IMR-90 (cell line): ENCODE data around the gene TMEM40. TPM values are rescaled to one million over a fixed set of nuclear protein-coding genes. Genes with fewer than 3 reads are reported as not detected.

Source experiments
- ATAC-seq: fragments of 200-7000 bp; cut with Tn5 transposase; 2 replicates; pipeline ENCODE4 v1.9.1; 2020; ENCODE audit warnings: low read depth, mild to moderate bottlenecking, moderate library complexity
- BruUV-seq: library from RNA; stranded (reverse); fragments of 400-500 nt; replicated peaks from 2 replicates; lab custom pipeline; 2021; lab: Mats Ljungman, UMichigan
- CTCF ChIA-PET: fragments of 300-600 bp; formaldehyde crosslinking; extraction: SDS; loops from one replicate; lab custom pipeline; 2021; ENCODE audit warnings: antibody characterized with exemption; lab: Yijun Ruan, JAX
- POLR2A ChIA-PET: fragments of 300-600 bp; sonication (Branson Sonifier 250); formaldehyde crosslinking; loops from one replicate; lab custom pipeline; 2022; ENCODE audit warnings: antibody characterized with exemption; ENCODE audit not compliant: unreplicated experiment; lab: Charles Lee
- DNase-seq: peaks from one replicate; pipeline ENCODE4 v3.0.0; 2013
- H2AFZ ChIP-seq: replicated peaks from 2 replicates; pipeline ENCODE3; 2013; ENCODE audit warnings: low read length, mild to moderate bottlenecking; ENCODE audit not compliant: poor library complexity
- H2AK5ac ChIP-seq: 2 replicates; pipeline ENCODE4 v1.6.1; 2013; ENCODE audit warnings: low read depth, low read length, inconsistent platforms
- H2AK9ac ChIP-seq: replicated peaks from 2 replicates; pipeline ENCODE3; 2013; ENCODE audit warnings: mild to moderate bottlenecking, low read depth, low read length, moderate library complexity; ENCODE audit not compliant: poor library complexity
- H2BK120ac ChIP-seq: 2 replicates; pipeline ENCODE4 v1.6.1; 2013; ENCODE audit warnings: low read depth, low read length, inconsistent platforms
- H2BK15ac ChIP-seq: 3 replicates; pipeline ENCODE4 v1.6.1; 2013; ENCODE audit warnings: low read depth, low read length, inconsistent platforms
- H2BK20ac ChIP-seq: 2 replicates; pipeline ENCODE4 v1.6.1; 2013; ENCODE audit warnings: low read depth, mild to moderate bottlenecking, inconsistent platforms, low read length, moderate library complexity
- H2BK5ac ChIP-seq: 2 replicates; pipeline ENCODE4 v1.6.1; 2013; ENCODE audit warnings: mild to moderate bottlenecking, low read depth, low read length, inconsistent platforms; ENCODE audit not compliant: poor library complexity, severe bottlenecking
- H3K14ac ChIP-seq: replicated peaks from 2 replicates; pipeline ENCODE4 v1.6.1; 2013; ENCODE audit warnings: low read depth, low read length, inconsistent platforms
- H3K18ac ChIP-seq: 2 replicates; pipeline ENCODE4 v1.6.1; 2013; ENCODE audit warnings: low read depth, low read length, control low read depth
- H3K23ac ChIP-seq: 2 replicates; pipeline ENCODE4 v1.6.1; 2013; ENCODE audit warnings: low read depth, low read length, inconsistent platforms
- H3K27ac ChIP-seq: 2 replicates; pipeline ENCODE4 v1.5.1; 2013; ENCODE audit warnings: mild to moderate bottlenecking, control low read depth, low read length; ENCODE audit not compliant: insufficient read depth
- H3K27me3 ChIP-seq: 2 replicates; pipeline ENCODE4 v1.6.1; 2013; ENCODE audit warnings: low read length; ENCODE audit not compliant: control insufficient read depth, insufficient read depth
- H3K36me3 ChIP-seq: 2 replicates; pipeline ENCODE4 v1.6.1; 2013; ENCODE audit warnings: low read length, mixed read lengths; ENCODE audit not compliant: control insufficient read depth, insufficient read depth
- H3K4ac ChIP-seq: 2 replicates; pipeline ENCODE4 v1.6.1; 2013; ENCODE audit warnings: low read depth, low read length, inconsistent platforms
- H3K4me1 ChIP-seq: 2 replicates; pipeline ENCODE4 v1.6.1; 2013; ENCODE audit warnings: low read length, mixed read lengths; ENCODE audit not compliant: control insufficient read depth, insufficient read depth
- H3K4me2 ChIP-seq: 2 replicates; pipeline ENCODE4 v1.6.1; 2013; ENCODE audit warnings: low read depth, mild to moderate bottlenecking, control low read depth, low read length, moderate library complexity
- H3K4me3 ChIP-seq: 2 replicates; pipeline ENCODE4 v1.5.1; 2013; ENCODE audit warnings: low read depth, mild to moderate bottlenecking, control low read depth, low read length, moderate library complexity; ENCODE audit not compliant: insufficient read depth
- H3K56ac ChIP-seq: 2 replicates; pipeline ENCODE4 v1.6.1; 2013; ENCODE audit warnings: low read length, inconsistent platforms; ENCODE audit not compliant: insufficient read depth; ENCODE audit errors: extremely low read depth
- H3K79me1 ChIP-seq, 2 experiments: 2 replicates each; pipeline ENCODE4 v1.6.1; 2013; ENCODE audit warnings: low read length in 2 of 2, inconsistent platforms in 1 of 2, low read depth in 1 of 2
- H3K9ac ChIP-seq: 2 replicates; pipeline ENCODE4 v1.6.1; 2013; ENCODE audit warnings: low read depth, low read length, control low read depth
- H3K9me1 ChIP-seq: 2 replicates; pipeline ENCODE4 v1.6.1; 2013; ENCODE audit warnings: low read length, inconsistent platforms; ENCODE audit not compliant: insufficient read depth
- H3K9me3 ChIP-seq: 2 replicates; pipeline ENCODE4 v1.6.1; 2013; ENCODE audit warnings: low read length; ENCODE audit not compliant: control insufficient read depth, insufficient read depth
- H4K20me1 ChIP-seq: 2 replicates; pipeline ENCODE4 v1.6.1; 2013; ENCODE audit warnings: low read length, inconsistent platforms; ENCODE audit not compliant: insufficient read depth
- H4K5ac ChIP-seq: 2 replicates; pipeline ENCODE4 v1.6.1; 2013; ENCODE audit warnings: mild to moderate bottlenecking, low read depth, low read length, control low read depth
- H4K8ac ChIP-seq, 2 experiments: 2 replicates each; pipeline ENCODE4 v1.6.1; 2013; ENCODE audit warnings: low read depth in 2 of 2, low read length in 2 of 2, control low read depth in 1 of 2, inconsistent platforms in 1 of 2
- H4K91ac ChIP-seq: 2 replicates; pipeline ENCODE4 v1.6.1; 2013; ENCODE audit warnings: low read depth, low read length, inconsistent platforms; ENCODE audit not compliant: insufficient read depth
- BHLHE40 ChIP-seq: fragments of 150-350 bp; IDR thresholded peaks from 2 replicates; pipeline ENCODE4 v1.6.1; 2016; ENCODE audit warnings: mild to moderate bottlenecking, low read depth, low read length
- CEBPB ChIP-seq: IDR thresholded peaks from 2 replicates; pipeline ENCODE4 v1.6.1; 2012; ENCODE audit warnings: low read depth, low read length, improper control_type of control experiment
- CHD1 ChIP-seq: IDR thresholded peaks from 2 replicates; pipeline ENCODE4 v1.6.1; 2012; ENCODE audit warnings: low read depth, low read length, improper control_type of control experiment
- CTCF ChIP-seq: conservative IDR thresholded peaks from 2 replicates; pipeline ENCODE4 v1.5.1; 2012; ENCODE audit warnings: mild to moderate bottlenecking, low read depth, low read length, improper control_type of control experiment
- ELK1 ChIP-seq: fragments of 150-350 bp; IDR thresholded peaks from 2 replicates; pipeline ENCODE4 v1.6.1; 2016; ENCODE audit warnings: low read depth, mild to moderate bottlenecking, low read length, moderate library complexity, borderline replicate concordance
- MAFK ChIP-seq: IDR thresholded peaks from 2 replicates; pipeline ENCODE4 v1.6.1; 2012; ENCODE audit warnings: low read depth, low read length, improper control_type of control experiment
- MAZ ChIP-seq: IDR thresholded peaks from 2 replicates; pipeline ENCODE4 v1.6.1; 2012; ENCODE audit warnings: low read depth, mild to moderate bottlenecking, low read length, improper control_type of control experiment, moderate library complexity, borderline replicate concordance
- MXI1 ChIP-seq: IDR thresholded peaks from 2 replicates; pipeline ENCODE4 v1.6.1; 2012; ENCODE audit warnings: low read depth, mild to moderate bottlenecking, low read length, moderate library complexity, borderline replicate concordance
- NFE2L2 ChIP-seq: fragments of 150-350 bp; IDR thresholded peaks from 2 replicates; pipeline ENCODE4 v1.6.1; 2016; ENCODE audit warnings: low read depth, mild to moderate bottlenecking, low read length
- POLR2A ChIP-seq: IDR thresholded peaks from 2 replicates; pipeline ENCODE4 v1.6.1; 2012; ENCODE audit warnings: mild to moderate bottlenecking, low read depth, low read length
- RAD21 ChIP-seq: IDR thresholded peaks from 2 replicates; pipeline ENCODE4 v1.6.1; 2012; ENCODE audit warnings: low read length, improper control_type of control experiment
- RCOR1 ChIP-seq: IDR thresholded peaks from 2 replicates; pipeline ENCODE4 v1.6.1; 2012; ENCODE audit warnings: mild to moderate bottlenecking, low read length, improper control_type of control experiment; ENCODE audit not compliant: insufficient replicate concordance
- RFX5 ChIP-seq: IDR thresholded peaks from 2 replicates; pipeline ENCODE4 v1.8.0; 2012; ENCODE audit warnings: low read depth, mild to moderate bottlenecking, low read length, moderate library complexity
- USF2 ChIP-seq: fragments of 150-350 bp; IDR thresholded peaks from 2 replicates; pipeline ENCODE4 v1.6.1; 2017; ENCODE audit warnings: mild to moderate bottlenecking, antibody characterized with exemption, low read length, low read depth
- WGBS, 2 experiments: methylation state at CpG; one replicate each; pipeline versions ENCODE4 v1.1.5 to v1.1.7; 2013; ENCODE audit warnings: missing lambda C conversion rate in 2 of 2; ENCODE audit not compliant: insufficient read length in 1 of 2; ENCODE audit errors: extremely low coverage in 2 of 2; 5-methylcytosine and 5-hydroxymethylcytosine counted together
- dilution Hi-C: fragments of 300-500 bp; cut with HindIII; formaldehyde crosslinking; loops from one replicate; pipeline ENCODE4 v1.14.3; 2018; ENCODE audit warnings: low sequenced_read_pairs; ENCODE audit not compliant: unreplicated experiment
- in situ Hi-C: fragments of 300-500 bp; cut with MboI; formaldehyde crosslinking; loops from 3 replicates; pipeline ENCODE4 v1.14.3; 2019; ENCODE audit warnings: low sequenced_read_pairs, inconsistent platforms, mixed read lengths
- intact Hi-C: fragments of 100-400 bp; cut with micrococcal nuclease; formaldehyde crosslinking; loops from 2 replicates; pipeline ENCODE4 v1.10.0; 2022
- polyA plus RNA-seq, 3 experiments: library from polyadenylated mRNA; depleted of rRNA; stranded (reverse); fragments of >200 nt; gene quantifications; 2 replicates each; pipeline ENCODE4 v1.2.3, GENCODE V29; 2012; ENCODE audit warnings: low replicate concordance in 1 of 3
- total RNA-seq: library from RNA; depleted of rRNA; stranded (reverse); fragments of >200 nt; gene quantifications from 2 replicates; pipeline ENCODE4 v1.2.3, GENCODE V29; 2012

TMEM40 gene
- total and polyA plus RNA-seq, 2 of the 4 experiments (the other 2 are of a cell fraction): 0.27 TPM; not detected in 1

- Histone ChIP-seq H2AK5ac (no peak overlapping the region), H2AFZ (no peak overlapping the region), H3K79me1 (no peaks in the 10 kb centered on the region), H3K56ac (no peak overlapping the region), H3K4ac (no peak overlapping the region), H2BK5ac (no peak overlapping the region), H2AK9ac (no peak overlapping the region), H2BK20ac (no peak overlapping the region), H3K4me1 (0 out of 2 replicates have a peak, but pooled peaks cover 2% of the 10 kb centered on the region), H3K4me3 (no peak overlapping the region), H3K9ac (no peak overlapping the region), H3K9me1 (no peaks in the 10 kb centered on the region), H3K27me3 (peaks cover 4% of the 10 kb centered on the region), H3K36me3 (no peaks in the 10 kb centered on the region), H3K23ac (no peak overlapping the region), H4K8ac (no peak overlapping the region), H2BK15ac (no peak overlapping the region), H3K14ac (no peak overlapping the region), H3K27ac (no peak overlapping the region), H4K5ac (no peak overlapping the region), H4K20me1 (no peaks in the 10 kb centered on the region), H2BK120ac (no peak overlapping the region), H3K18ac (no peak overlapping the region), H3K9me3 (no peaks in the 10 kb centered on the region), H4K91ac (no peak overlapping the region), H3K4me2 (no peak overlapping the region)
- no peak for DNase-seq
- ATAC-seq: no peak
- in situ Hi-C loops (no loop called here), intact Hi-C loops (no loop called here), dilution Hi-C loops (no loop called here)
- CTCF ChIA-PET: interaction anchor here (0.6 to 0.9 kb wide), 3 partner anchors 20 to 1310 kb away, joined by 3 to 4 read pairs (median 3); no protein-coding TSS in a partner anchor
- TF ChIP-seq MAFK (no peak), NFE2L2 (no peak), CEBPB (no peak), USF2 (no peak), CTCF (no peak), MXI1 (no peak), ELK1 (no peak), RFX5 (no peak), MAZ (no peak), RAD21 (no peak), BHLHE40 (no peak), RCOR1 (no peak), POLR2A (no peak), CHD1 (no peak)
- no CpG with 5 or more reads among the region's 2 CpGs for WGBS, 2 experiments
- BruUV-seq: no TSS peak
- POLR2A ChIA-PET: no interaction called here
These were observed 58.3 kb downstream of the TMEM40 start for GRCh38 chr3:12700800-12701199.
